ENCODE measurements around the gene JAK2.

DNA sequence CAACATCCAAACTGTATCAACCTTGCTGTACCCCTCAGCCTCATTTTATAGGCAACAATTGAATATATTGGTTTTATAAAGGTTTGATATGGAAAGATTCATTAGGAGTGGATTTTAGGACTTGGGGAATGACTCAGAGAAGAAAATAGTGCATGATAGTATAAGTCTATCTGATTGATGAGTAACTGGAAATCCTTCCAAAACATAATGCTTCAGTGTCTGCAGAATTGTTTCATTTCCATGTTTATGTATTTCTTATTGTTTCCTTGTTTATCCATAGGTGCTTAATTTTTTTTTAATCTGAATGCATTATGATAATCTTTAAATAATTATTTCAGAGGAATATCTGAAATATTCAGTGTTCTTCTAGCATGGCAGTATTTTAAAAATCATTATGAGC, 12.6 kb downstream of the JAK2 start:
- TF ChIP-seq, protein P1, sequence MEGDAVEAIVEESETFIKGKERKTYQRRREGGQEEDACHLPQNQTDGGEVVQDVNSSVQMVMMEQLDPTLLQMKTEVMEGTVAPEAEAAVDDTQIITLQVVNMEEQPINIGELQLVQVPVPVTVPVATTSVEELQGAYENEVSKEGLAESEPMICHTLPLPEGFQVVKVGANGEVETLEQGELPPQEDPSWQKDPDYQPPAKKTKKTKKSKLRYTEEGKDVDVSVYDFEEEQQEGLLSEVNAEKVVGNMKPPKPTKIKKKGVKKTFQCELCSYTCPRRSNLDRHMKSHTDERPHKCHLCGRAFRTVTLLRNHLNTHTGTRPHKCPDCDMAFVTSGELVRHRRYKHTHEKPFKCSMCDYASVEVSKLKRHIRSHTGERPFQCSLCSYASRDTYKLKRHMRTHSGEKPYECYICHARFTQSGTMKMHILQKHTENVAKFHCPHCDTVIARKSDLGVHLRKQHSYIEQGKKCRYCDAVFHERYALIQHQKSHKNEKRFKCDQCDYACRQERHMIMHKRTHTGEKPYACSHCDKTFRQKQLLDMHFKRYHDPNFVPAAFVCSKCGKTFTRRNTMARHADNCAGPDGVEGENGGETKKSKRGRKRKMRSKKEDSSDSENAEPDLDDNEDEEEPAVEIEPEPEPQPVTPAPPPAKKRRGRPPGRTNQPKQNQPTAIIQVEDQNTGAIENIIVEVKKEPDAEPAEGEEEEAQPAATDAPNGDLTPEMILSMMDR (IDR thresholded peaks at IDR 0.05), result no peak
- TF ChIP-seq POLR2A (IDR thresholded peaks at IDR 0.05), result no peak
